Stimulated activated naive CD8-positive, alpha-beta T cell treated with anti-CD3 and anti-CD28 coated beads, Interleukin-15, Interleukin-2, amounts not matched to agents 100 U/mL and 50 U/mL, for 24 hours (primary cell): Measurements from ENCODE around the gene UGT1A6.
"Not testable (repeated sequence)": the region's sequence is repeated elsewhere in the genome, so short reads cannot be mapped to it uniquely, and the experiment has no call there.

Experiments
- ATAC-seq: fragments of 150-1000 bp; cut with Tn5 transposase; one replicate; pipeline ENCODE4 v1.10.0; 2021
- DNase-seq: peaks from one replicate; pipeline ENCODE4 v3.0.0; 2021

The UGT1A6 gene

GRCh38 chr2:233728723-233729301 is 36.1 kb downstream of the UGT1A6 start, which contains the start of gene UGT1A3:
Gene UGT1A3 (plus strand): TSS chr2:233729042. CDS start chr2:233729127, 85 bp downstream.
- ATAC-seq (no peak), DNase-seq (no peak)

- DNase-seq, ATAC-seq: not testable (repeated sequence)
Observed at GRCh38 chr2:233736868-233737653, 44.4 kb downstream of the UGT1A6 start.

- ATAC-seq (no peak), DNase-seq (no peak)
Observed at GRCh38 chr2:233740870-233741269, 48.2 kb downstream of the UGT1A6 start.

GRCh38 chr2:233743464-233744259 is 51.0 kb downstream of the UGT1A6 start:
- no peak for ATAC-seq

GRCh38 chr2:233745073-233745755 is 52.5 kb downstream of the UGT1A6 start:
- ATAC-seq (no peak), DNase-seq (no peak)

More at GRCh38 chr2:233743464-233744259, 51.0 kb downstream of the UGT1A6 start:
- DNase-seq = no peak

GRCh38 chr2:233745838-233746237 is 53.1 kb downstream of the UGT1A6 start:
- not testable (repeated sequence) for ATAC-seq, DNase-seq

- ATAC-seq (no peak), DNase-seq (no peak)
Observed at GRCh38 chr2:233746475-233747282, 54.0 kb downstream of the UGT1A6 start.

GRCh38 chr2:233747283-233747544 is 54.5 kb downstream of the UGT1A6 start:
- ATAC-seq (no peak), DNase-seq (no peak)

- DNase-seq, ATAC-seq: not testable (repeated sequence)
Observed at GRCh38 chr2:233750689-233751088, 58.0 kb downstream of the UGT1A6 start.

- not testable (repeated sequence) for DNase-seq, ATAC-seq
Observed at GRCh38 chr2:233751212-233752009, 58.7 kb downstream of the UGT1A6 start.

GRCh38 chr2:233754872-233755611 is 62.4 kb downstream of the UGT1A6 start:
- ATAC-seq (no peak), DNase-seq (no peak)

GRCh38 chr2:233756429-233757081 is 63.9 kb downstream of the UGT1A6 start:
- ATAC-seq = no peak
- DNase-seq = no peak

GRCh38 chr2:233758141-233758540 is 65.5 kb downstream of the UGT1A6 start:
- ATAC-seq (no peak), DNase-seq (no peak)

- no peak for ATAC-seq
- no peak for DNase-seq
Observed at GRCh38 chr2:233758849-233759248, 66.2 kb downstream of the UGT1A6 start.

- ATAC-seq = no peak
Observed at GRCh38 chr2:233760043-233760442, 67.4 kb downstream of the UGT1A6 start, which contains the start of gene UGT1A1. Gene UGT1A1 (plus strand): TSS chr2:233760270. CDS start chr2:233760288, 18 bp downstream.

GRCh38 chr2:233761040-233761769 is 68.5 kb downstream of the UGT1A6 start:
- DNase-seq = no peak
- no peak for ATAC-seq

More at GRCh38 chr2:233760043-233760442, 67.4 kb downstream of the UGT1A6 start, which contains the start of gene UGT1A1:
- DNase-seq = no peak

- ATAC-seq = no peak
- DNase-seq = no peak
Observed at GRCh38 chr2:233764264-233764663, 71.6 kb downstream of the UGT1A6 start.

GRCh38 chr2:233764761-233765160 is 72.1 kb downstream of the UGT1A6 start:
- DNase-seq = no peak
- no peak for ATAC-seq
